ENCODE data around the gene NOP16. TPM values are rescaled to one million over a fixed set of nuclear protein-coding genes. Genes with fewer than 3 reads are reported as not detected.

NOP16 gene
- total RNA-seq, 2 experiments from 2014 or later: 71.8 to 75.1 TPM

- TF ChIP-seq CTCF (IDR thresholded peaks at IDR 0.05): no peak
- Mint-ChIP-seq H3K4me3 (no peak overlapping the region), H3K27ac (no peak overlapping the region), H3K27me3 (no peaks in the 10 kb centered on the region), H3K9me3 (no peaks in the 10 kb centered on the region), H3K36me3 (ENCODE audit: low read depth) (peaks cover 42% of the 10 kb centered on the region), H3K4me1 (ENCODE audit: low read depth) (peaks cover 33% of the 10 kb centered on the region)
- intact Hi-C loops (cut with micrococcal nuclease): no loop called here
- CTCF ChIA-PET: no interaction called here
- no peak for ATAC-seq
- no peak for DNase-seq
- POLR2A ChIA-PET: no interaction called here
These were observed 32.2 kb downstream of the NOP16 start for GRCh38 chr5:176356179-176356566.

DNA sequence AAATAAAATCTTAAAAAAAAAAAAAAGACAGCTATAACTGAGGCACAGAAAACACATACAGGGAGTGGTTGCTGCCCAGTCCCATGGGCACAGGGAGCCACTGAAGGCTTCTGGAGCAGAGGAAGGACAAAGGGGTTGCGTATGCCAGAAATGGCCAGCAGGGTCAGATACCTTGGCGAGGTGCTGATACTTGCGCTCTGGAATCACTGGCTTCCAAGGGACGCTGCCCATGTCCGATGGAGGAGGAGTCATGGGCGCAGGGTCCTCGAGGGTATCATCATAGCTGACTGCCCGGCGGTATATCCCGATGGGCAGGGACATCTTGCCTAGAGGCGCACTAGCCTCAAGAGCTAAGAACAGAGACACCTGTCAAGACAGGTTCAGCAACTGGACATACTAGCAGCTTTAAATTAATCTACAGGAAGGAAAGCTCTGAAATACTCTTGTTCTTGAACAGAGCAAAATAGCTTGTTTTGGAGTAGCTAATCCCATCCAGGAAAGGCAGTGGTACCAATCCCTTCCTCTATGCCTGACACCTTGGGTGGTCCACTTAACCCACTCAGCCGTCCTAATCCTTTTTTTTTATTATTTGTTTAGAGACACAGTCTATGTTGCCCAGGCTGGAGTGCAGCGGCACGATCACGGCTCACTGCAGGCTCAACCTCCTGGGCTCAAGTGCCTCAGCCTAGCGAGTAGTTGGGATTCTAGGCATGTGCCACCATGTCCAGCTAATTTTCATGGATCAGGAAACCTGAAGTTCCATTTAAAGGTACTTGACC lies 32.8 kb downstream of the NOP16 start:
- ATAC-seq (no peak), DNase-seq (no peak)
- H3K4me3 Mint-ChIP-seq: no peak overlapping the region
- no peak for TF ChIP-seq CTCF (IDR thresholded peaks at IDR 0.05)
- peaks cover 44% of the 10 kb centered on the region for H3K36me3 Mint-ChIP-seq (ENCODE audit: low read depth)
- peaks cover 36% of the 10 kb centered on the region for H3K4me1 Mint-ChIP-seq (ENCODE audit: low read depth)
- intact Hi-C loops (cut with micrococcal nuclease): no loop called here
- ChIA-PET POLR2A (interaction anchor here (0.9 kb wide), 1 partner anchor 32 kb away, joined by 3 read pairs; no protein-coding TSS in a partner anchor), CTCF (interaction anchor here (1.0 kb wide), 1 partner anchor 822 kb away, joined by 3 read pairs; no protein-coding TSS in a partner anchor)
- no peaks in the 10 kb centered on the region for H3K9me3 Mint-ChIP-seq
- no peak overlapping the region for H3K27ac Mint-ChIP-seq
- H3K27me3 Mint-ChIP-seq: no peaks in the 10 kb centered on the region

- no peak overlapping the region for H3K27ac Mint-ChIP-seq
- CTCF ChIA-PET: interaction anchor here (1.8 kb wide), 1 partner anchor 8 kb away, joined by 5 read pairs; the partner anchor contains the start of gene KIAA1191
These were observed 34.9 kb downstream of the NOP16 start for GRCh38 chr5:176353533-176353932.

GRCh38 chr5:176352116-176352878 lies 36.1 kb downstream of the NOP16 start:
- no peaks in the 10 kb centered on the region for H3K27me3 Mint-ChIP-seq
- intact Hi-C loops (cut with micrococcal nuclease): no loop called here
- ChIA-PET CTCF (interaction anchor here (1.1 to 1.8 kb wide), 2 partner anchors 9 to 10 kb away, joined by 3 to 5 read pairs; partner anchors contain the start of gene KIAA1191), POLR2A (interaction anchor here (1.3 to 1.9 kb wide), 2 partner anchors 10 kb away, joined by 4 read pairs; partner anchors contain the start of gene KIAA1191)
- peaks cover 20% of the 10 kb centered on the region for H3K4me1 Mint-ChIP-seq (ENCODE audit: low read depth)
- H3K27ac Mint-ChIP-seq: peak overlapping the region; percentile 8
- H3K36me3 Mint-ChIP-seq (ENCODE audit: low read depth): peaks cover 50% of the 10 kb centered on the region
- no peak for DNase-seq
- no peak for ATAC-seq
- no peaks in the 10 kb centered on the region for H3K9me3 Mint-ChIP-seq
- no peak for TF ChIP-seq CTCF (IDR thresholded peaks at IDR 0.05)
- no peak overlapping the region for H3K4me3 Mint-ChIP-seq

More at GRCh38 chr5:176353533-176353932, 34.9 kb downstream of the NOP16 start:
- POLR2A ChIA-PET: no interaction called here
- Mint-ChIP-seq H3K4me1 (ENCODE audit: low read depth) (peaks cover 30% of the 10 kb centered on the region), H3K36me3 (ENCODE audit: low read depth) (peaks cover 49% of the 10 kb centered on the region), H3K4me3 (no peak overlapping the region), H3K9me3 (no peaks in the 10 kb centered on the region), H3K27me3 (no peaks in the 10 kb centered on the region)
- intact Hi-C loops (cut with micrococcal nuclease): no loop called here
- no peak for DNase-seq
- no peak for ATAC-seq
- TF ChIP-seq CTCF (IDR thresholded peaks at IDR 0.05): no peak

Measured in activated CD8-positive, alpha-beta T cell treated with anti-CD3 and anti-CD28 coated beads for 36 hours (primary cell).